HG03460 (cell line): ENCODE results near the gene TEPSIN.

Source experiments
- ATAC-seq: cut with Tn5 transposase; IDR thresholded peaks from one replicate; pipeline ENCODE4 v1.9.1; 2021; ENCODE audit not compliant: unreplicated experiment

The TEPSIN gene

GRCh38 chr17:81199482-81199830, 39.4 kb downstream of the TEPSIN start:
- no peak for ATAC-seq

- ATAC-seq: no peak
These were observed 39.9 kb downstream of the TEPSIN start for GRCh38 chr17:81198826-81199481.

GRCh38 chr17:81197831-81198490, 40.9 kb downstream of the TEPSIN start:
- no peak for ATAC-seq

DNA sequence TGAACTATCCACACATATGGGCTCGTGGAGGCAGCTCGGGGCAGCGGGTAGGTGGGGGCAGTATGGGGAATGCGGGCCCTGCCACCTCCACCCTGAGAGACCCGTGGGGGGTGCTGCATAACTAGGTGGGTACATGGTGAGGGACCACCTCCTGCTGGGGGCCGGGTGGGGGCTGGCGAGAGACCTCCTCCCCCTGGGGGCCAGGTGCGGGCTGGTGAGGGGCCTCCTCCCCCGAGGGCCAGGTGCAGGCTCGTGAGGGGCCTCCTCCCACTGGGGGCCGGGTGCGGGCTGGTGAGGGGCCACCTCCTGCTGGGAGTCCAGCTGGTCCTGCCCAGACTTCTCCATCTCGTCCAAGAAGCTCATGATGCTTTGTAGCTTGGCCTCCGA, 41.5 kb downstream of the TEPSIN start:
- no peak for ATAC-seq

DNA sequence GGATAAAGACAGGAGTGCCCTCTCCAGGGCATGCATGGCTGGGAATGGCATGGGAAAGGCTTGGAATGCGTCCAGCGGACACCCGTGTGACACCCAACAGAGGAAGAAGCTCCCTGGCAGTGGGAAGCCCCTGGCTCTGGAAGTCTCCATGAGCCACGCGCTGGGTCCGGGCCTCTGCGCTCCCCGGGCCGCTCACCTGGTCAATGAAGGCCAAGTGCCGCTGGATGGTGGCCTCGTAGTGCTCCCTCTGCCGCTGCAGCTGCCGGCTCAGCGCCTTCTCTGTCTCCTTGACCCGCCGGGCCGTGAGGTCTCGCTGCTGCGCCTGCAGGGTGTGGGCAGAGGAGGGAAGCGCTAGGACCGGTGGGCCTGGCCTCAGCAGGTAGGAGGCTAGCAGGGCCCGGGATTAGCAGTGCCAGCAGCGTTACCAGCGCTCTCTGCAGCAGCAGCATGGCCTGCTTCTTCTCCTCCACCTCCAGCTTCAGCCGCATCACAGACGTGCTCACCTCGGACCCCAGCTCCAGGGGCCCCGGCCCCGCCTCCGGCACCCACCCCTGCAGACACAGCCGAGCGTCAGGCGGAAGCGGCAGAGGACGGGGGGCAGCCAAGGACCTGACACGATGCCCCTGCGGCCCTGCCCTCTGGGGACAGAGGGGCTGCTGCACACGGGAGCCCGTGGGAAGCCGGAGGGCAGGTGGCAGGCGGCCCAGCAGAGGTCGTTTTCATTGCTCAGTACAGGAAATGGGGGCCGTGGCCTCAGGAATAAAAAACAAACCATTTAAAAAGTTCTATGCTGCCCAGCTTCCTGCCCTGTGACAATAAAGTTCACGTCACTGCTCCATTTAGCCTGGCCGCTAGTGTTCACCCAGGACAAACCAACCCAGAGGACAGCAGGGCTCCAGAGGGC, 42.1 kb downstream of the TEPSIN start:
- no peak for ATAC-seq

GRCh38 chr17:81195941-81196495, 42.8 kb downstream of the TEPSIN start:
- ATAC-seq: no peak

GRCh38 chr17:81194941-81195901, 43.6 kb downstream of the TEPSIN start:
- ATAC-seq: no peak

GRCh38 chr17:81194225-81194760, 44.6 kb downstream of the TEPSIN start:
- no peak for ATAC-seq

DNA sequence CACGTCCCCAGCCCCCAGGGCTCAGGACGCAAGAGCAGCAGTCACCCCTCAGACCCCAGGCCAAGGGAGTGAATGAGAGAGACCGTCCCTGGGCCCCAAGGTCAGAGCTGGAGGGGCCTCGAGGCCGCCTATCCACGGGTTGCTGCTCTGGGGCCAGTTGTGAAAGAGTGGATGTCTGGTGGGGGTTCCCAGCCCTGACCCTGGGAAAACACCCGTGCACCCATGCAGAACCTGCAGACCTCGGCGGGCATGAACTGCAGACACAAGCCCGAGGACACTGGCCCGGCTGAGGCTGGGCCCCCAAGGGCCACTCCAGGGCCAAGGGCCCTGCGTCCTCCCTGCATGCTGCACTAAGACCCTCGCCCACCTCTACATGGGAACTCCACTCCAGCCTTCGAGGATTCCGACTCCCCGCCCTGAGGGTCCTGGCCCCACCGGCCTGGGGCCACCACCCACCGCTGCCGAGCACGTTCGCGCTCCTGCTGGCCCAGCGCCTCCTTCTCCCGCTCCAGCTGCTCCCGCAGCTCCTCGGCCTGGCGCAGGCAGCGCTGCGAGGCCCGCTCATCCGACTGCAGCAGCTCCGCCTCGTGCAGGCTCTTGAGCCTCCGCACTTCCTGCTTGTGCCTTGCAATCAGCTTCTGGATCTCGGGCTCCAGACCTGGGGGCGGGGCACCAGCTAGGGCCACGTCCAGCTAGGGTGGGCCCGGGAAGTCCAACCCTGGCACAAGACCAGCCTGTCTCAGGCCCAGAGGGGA, 45.2 kb downstream of the TEPSIN start:
- no peak for ATAC-seq

DNA sequence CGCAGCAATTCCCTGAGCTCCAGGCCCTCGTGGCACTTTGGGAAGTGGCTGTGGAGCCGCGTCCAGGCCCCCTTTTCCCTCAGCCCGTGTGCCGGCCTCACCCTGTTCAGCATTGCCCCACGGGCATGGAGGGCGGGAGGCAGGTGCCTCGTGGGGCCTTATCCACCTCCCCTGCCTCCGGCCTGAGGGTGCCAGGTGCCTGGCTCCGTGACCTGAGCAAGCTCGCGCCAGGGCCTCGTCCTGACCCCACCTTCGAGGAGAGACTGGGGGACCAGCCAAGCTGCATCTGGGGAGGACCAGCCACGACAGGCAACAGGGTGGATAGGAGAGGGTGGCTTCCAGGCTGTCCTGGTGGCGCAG, 45.8 kb downstream of the TEPSIN start:
- no peak for ATAC-seq

DNA sequence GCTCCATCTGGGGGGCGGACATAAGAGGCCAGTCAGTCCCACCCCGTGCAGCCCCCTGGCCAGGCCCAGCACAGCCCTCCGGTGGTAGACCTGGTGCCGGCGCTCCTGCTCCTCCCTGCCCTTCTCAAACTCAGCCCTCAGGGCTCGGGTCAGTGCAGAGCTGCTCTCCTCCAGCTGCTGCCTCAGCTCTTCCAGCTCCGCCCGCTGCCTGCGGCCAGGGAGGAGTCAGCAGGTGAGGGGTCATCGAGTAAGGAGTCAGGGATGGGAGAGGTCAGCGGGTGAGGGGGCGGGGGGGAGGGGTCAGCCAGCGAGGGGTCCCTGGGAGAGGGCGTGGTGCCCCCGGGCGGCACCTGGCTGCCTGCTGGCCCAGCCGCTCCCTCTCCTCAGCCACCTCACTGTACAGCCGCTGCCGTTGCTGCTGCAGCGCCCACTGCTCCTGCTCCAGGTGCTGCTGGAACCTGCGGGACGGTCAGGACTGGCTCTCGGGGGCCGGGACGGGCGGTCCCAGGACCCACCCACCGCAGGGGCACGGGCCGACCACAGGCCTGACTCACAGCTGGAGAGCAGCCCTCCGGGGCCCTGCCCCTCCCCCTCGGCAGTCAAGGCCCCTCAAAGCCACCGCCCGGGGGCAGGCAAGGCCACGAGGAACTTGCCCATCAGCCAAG, 46.3 kb downstream of the TEPSIN start:
- ATAC-seq: no peak

DNA sequence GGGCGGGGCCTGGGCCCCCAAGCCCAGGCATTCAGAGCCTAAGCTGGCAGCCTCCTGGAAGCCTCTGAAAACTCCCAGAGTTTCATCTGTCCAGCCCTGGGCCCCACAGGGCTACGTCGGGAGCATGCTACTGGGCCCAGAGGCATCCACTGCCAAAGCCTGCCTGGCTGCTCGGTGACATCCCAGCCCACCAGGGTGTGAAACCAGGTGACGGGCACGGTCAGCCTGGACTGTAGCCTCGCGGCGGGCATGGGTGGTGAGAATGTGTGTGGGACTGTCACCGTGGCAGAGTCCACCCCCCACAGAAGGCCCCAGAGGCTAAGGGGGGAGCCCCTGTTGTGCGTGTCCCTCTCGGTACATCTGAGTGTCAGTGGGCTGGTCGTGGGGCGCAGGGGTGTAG, 47.2 kb downstream of the TEPSIN start:
- no peak for ATAC-seq

DNA sequence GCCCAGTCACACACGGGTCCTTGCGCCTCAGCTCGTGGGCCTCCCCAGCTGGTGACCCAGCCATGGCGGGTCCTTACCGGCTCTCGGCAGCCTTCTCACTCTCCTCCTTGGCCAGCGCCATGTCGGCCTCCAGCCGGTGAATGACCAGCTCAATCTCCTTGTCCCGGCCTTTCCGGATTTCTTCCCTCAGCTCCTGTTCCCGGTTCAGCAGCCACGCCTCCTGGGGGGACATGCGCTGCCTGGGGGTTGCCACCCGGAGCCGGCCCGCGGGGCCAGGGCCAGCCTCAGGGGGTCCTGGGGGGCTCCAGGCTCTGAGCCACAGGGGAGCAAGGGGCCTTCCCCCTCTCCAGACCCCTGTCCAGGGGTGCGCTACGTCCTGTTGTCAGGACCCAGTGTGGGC, 47.7 kb downstream of the TEPSIN start:
- no peak for ATAC-seq

DNA sequence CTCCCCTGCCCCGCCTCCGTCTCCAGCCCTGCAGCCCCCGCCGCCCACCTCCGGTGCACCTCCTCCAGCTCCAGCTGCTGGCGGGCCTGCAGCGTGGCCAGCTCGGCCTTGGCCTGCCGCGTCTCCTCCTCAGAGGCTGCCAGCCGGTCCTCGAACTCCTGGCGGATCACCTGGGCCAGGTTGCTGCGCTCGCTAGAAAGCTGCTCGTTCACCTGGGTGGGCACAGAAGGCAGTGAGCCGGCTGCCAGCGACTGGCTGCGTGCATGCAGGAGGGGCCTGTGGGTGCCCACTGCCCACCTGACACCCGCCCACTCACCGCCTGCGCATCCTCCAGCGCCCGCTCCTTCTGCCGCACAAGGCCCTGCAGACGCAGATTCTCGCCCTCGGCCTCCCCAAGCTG, 48.3 kb downstream of the TEPSIN start:
- ATAC-seq: no peak

DNA sequence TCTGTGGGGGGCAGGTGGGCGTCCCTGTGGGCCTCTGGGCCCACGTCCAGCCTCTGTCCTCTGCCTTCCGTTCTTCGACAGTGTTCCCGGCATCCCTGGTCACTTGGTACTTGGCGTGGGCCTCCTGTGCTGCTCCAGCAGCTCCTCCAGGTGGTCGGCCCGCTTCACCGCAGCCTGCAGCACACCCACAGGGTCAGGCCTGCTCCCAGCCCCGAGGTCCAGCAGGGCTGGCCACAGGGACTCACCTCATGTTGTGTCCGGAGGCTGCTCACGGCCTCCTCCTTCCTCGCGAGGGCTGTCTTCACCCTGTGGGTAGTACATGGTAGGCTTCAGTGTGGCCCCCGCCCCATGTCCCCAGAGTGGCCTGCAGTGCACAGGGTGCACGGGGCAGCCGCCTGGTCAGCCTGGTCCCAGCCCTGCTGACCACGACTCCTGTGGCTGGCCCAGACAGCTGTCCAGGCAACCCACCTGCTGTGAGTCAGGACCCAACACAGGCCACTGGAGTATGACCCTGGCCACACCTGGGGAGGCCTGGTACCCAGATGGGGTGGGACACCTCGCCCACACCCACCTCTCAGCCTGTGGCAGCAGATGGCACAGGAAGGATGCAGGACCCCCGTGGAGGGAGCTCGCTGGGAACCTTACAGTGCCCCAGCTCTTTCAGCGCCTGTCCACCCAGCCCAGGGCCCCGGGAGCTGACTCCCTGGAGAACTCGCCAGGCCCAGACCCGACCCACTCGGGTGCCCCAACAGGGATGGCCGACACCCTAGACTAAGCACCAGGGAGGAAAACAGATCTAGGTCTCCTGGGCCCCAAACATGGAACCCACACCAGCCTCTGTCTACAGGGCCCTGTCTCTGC, 49.0 kb downstream of the TEPSIN start:
- ATAC-seq: no peak

GRCh38 chr17:81189016-81189415, 49.8 kb downstream of the TEPSIN start:
- ATAC-seq: no peak

- ATAC-seq: no peak
These were observed 50.4 kb downstream of the TEPSIN start for GRCh38 chr17:81188491-81188840.
